ENCODE data around the gene USP34.

Gene USP34

GRCh38 chr2:61368687-61369665 is 101.9 kb downstream of the USP34 start:
- no peak for DNase-seq

GRCh38 chr2:61367177-61367576 is 103.7 kb downstream of the USP34 start:
- no peak for DNase-seq

- no peak for DNase-seq
Measured at GRCh38 chr2:61363580-61363979, 107.3 kb downstream of the USP34 start.

GRCh38 chr2:61362873-61363272 is 108.0 kb downstream of the USP34 start:
- DNase-seq, result no peak

GRCh38 chr2:61361068-61361467 is 109.8 kb downstream of the USP34 start:
- DNase-seq, result no peak

- no peak for DNase-seq
Measured at GRCh38 chr2:61359058-61359457, 111.8 kb downstream of the USP34 start.

GRCh38 chr2:61357681-61358080 is 113.2 kb downstream of the USP34 start:
- no peak for DNase-seq

- DNase-seq, result peak; percentile 13
Measured at GRCh38 chr2:61356958-61357350, 113.9 kb downstream of the USP34 start.

GRCh38 chr2:61356261-61356957 is 114.5 kb downstream of the USP34 start:
- DNase-seq, result no peak

GRCh38 chr2:61354543-61355197 is 116.2 kb downstream of the USP34 start:
- DNase-seq, result no peak

- DNase-seq, result no peak
Measured at GRCh38 chr2:61353909-61354308, 117.0 kb downstream of the USP34 start.

- DNase-seq, result no peak
Measured at GRCh38 chr2:61350777-61351176, 120.1 kb downstream of the USP34 start.

- no peak for DNase-seq
Measured at GRCh38 chr2:61343141-61343540, 127.7 kb downstream of the USP34 start.

- DNase-seq, result no peak
Measured at GRCh38 chr2:61340242-61340641, 130.6 kb downstream of the USP34 start.

GRCh38 chr2:61338447-61338846 is 132.4 kb downstream of the USP34 start:
- DNase-seq, result no peak

GRCh38 chr2:61335187-61335586 is 135.7 kb downstream of the USP34 start:
- no peak for DNase-seq

GRCh38 chr2:61334466-61334865 is 136.4 kb downstream of the USP34 start:
- DNase-seq, result no peak

GRCh38 chr2:61328707-61329251 is 142.1 kb downstream of the USP34 start:
- DNase-seq, result peak; percentile 45

- DNase-seq, result no peak
Measured at GRCh38 chr2:61327173-61327572, 143.7 kb downstream of the USP34 start.

- DNase-seq, result peak; percentile 7
Measured at GRCh38 chr2:61326423-61326822, 144.5 kb downstream of the USP34 start.

- DNase-seq, result no peak
Measured at GRCh38 chr2:61320181-61320580, 150.7 kb downstream of the USP34 start.

- no peak for DNase-seq
Measured at GRCh38 chr2:61318553-61318952, 152.3 kb downstream of the USP34 start.

GRCh38 chr2:61295981-61296380 is 174.9 kb downstream of the USP34 start:
- DNase-seq, result no peak
